Measurements from ENCODE around the gene FBXW4. TPM values are rescaled to one million over a fixed set of nuclear protein-coding genes. Genes with fewer than 3 reads are reported as not detected.
A peak's percentile ranks its signal among the peaks of the same experiment; 100 is the strongest.

FBXW4 gene
- total RNA-seq, 1 experiment from 2014 or later, result 15.7 TPM

DNA sequence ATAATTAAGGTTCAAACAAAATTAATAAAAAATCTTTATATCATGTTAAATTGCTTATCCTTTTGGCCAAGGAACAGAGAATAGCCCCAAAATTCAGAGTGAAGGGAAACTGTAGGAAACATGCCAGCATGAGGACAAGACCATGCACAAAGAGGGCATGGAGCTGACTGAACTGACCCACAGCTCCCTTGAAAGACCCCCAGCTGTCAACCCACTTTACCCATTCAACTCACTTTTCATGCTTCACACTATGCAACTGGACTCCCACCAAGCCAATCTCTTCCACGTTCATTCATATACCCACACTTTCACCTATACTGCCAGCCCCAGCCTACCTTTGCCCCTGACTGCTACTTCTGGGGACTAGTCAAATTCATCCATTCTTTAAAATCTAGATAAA, 10.2 kb downstream of the FBXW4 start:
- BruUV-seq (replicated peaks), result no TSS peak
- Mint-ChIP-seq H3K36me3 (ENCODE audit: insufficient read depth, unreplicated experiment) (no peaks in the 10 kb centered on the region), H3K4me3 (ENCODE audit: low read depth, unreplicated experiment) (no peak overlapping the region), H3K4me1 (ENCODE audit: low read depth, unreplicated experiment) (peaks cover 7% of the 10 kb centered on the region), H3K27me3 (ENCODE audit: unreplicated experiment) (no peaks in the 10 kb centered on the region), H3K9me3 (ENCODE audit: low read depth, unreplicated experiment) (no peaks in the 10 kb centered on the region), H3K27ac (ENCODE audit: unreplicated experiment) (no peak overlapping the region)
- intact Hi-C loops (cut with micrococcal nuclease; ENCODE audit: unreplicated experiment), result no loop called here
- TF ChIP-seq, protein P1, sequence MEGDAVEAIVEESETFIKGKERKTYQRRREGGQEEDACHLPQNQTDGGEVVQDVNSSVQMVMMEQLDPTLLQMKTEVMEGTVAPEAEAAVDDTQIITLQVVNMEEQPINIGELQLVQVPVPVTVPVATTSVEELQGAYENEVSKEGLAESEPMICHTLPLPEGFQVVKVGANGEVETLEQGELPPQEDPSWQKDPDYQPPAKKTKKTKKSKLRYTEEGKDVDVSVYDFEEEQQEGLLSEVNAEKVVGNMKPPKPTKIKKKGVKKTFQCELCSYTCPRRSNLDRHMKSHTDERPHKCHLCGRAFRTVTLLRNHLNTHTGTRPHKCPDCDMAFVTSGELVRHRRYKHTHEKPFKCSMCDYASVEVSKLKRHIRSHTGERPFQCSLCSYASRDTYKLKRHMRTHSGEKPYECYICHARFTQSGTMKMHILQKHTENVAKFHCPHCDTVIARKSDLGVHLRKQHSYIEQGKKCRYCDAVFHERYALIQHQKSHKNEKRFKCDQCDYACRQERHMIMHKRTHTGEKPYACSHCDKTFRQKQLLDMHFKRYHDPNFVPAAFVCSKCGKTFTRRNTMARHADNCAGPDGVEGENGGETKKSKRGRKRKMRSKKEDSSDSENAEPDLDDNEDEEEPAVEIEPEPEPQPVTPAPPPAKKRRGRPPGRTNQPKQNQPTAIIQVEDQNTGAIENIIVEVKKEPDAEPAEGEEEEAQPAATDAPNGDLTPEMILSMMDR (IDR thresholded peaks at IDR 0.05; ENCODE audit: unreplicated experiment), result no peak
- CTCF ChIA-PET, result no interaction called here
- DNase-seq, result no peak

DNA sequence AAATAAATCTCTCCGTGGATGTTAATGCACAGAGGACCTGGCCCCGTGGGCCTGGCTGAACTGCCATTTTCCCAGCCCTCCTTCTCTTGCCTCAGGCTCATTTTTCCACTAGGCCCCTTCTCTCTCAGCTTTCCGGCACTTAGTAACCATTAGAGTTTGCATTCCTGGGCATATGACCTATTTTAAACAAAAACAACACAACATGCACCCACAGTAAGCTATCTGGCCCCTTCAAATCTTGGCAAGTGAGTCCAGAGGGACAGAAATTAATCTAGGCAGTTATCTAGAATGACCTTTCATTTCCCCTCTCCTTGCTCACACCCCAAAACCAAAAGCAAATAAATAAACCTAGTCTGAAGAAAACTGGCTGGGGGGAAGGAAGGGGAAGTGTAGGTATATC, 11.7 kb downstream of the FBXW4 start:
- H3K9me3 Mint-ChIP-seq (ENCODE audit: low read depth, unreplicated experiment), result no peaks in the 10 kb centered on the region
- no peaks in the 10 kb centered on the region for H3K27me3 Mint-ChIP-seq (ENCODE audit: unreplicated experiment)
- DNase-seq, result no peak
- BruUV-seq (replicated peaks), result no TSS peak
- H3K27ac Mint-ChIP-seq (ENCODE audit: unreplicated experiment), result no peak overlapping the region
- no peaks in the 10 kb centered on the region for H3K36me3 Mint-ChIP-seq (ENCODE audit: insufficient read depth, unreplicated experiment)
- H3K4me3 Mint-ChIP-seq (ENCODE audit: low read depth, unreplicated experiment), result no peak overlapping the region
- peaks cover 7% of the 10 kb centered on the region for H3K4me1 Mint-ChIP-seq (ENCODE audit: low read depth, unreplicated experiment)
- intact Hi-C loops (cut with micrococcal nuclease; ENCODE audit: unreplicated experiment), result no loop called here
- CTCF ChIA-PET, result no interaction called here
- TF ChIP-seq, protein P1 (IDR thresholded peaks at IDR 0.05; ENCODE audit: unreplicated experiment), result no peak

DNA sequence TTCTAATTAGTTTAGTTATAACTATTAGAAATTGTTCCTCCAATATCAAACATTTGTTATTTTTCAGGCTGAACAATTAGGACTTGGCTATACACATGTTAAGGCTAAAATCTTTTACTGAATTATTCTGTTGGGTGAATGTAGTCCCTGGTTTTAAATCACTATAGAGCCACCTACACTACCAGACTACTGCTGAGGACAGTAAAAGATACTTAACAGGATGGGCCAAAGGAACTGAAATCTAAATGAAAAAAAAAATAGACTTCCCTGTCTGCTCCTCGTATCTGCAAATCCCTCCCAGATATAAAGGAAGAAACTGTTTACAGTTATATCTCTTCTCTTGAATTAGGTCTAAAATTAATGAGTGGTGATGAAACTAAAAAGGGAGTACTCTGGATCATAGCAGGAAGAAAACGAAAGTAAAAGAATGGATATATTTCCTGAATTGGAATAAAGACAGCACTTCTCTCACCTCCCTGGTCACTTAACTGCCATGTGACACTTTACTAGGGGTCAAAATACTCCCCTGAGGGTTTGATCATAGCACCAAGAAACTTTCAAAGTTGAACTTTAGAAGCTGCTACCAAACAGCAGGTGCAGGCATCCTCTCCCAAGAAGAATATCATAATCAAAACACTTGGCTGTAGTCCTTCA, 12.7 kb downstream of the FBXW4 start:
- Mint-ChIP-seq H3K9me3 (ENCODE audit: low read depth, unreplicated experiment) (no peaks in the 10 kb centered on the region), H3K27me3 (ENCODE audit: unreplicated experiment) (no peaks in the 10 kb centered on the region), H3K4me3 (ENCODE audit: low read depth, unreplicated experiment) (peak overlapping the region; percentile 24), H3K4me1 (ENCODE audit: low read depth, unreplicated experiment) (peaks cover 7% of the 10 kb centered on the region), H3K27ac (ENCODE audit: unreplicated experiment) (no peak overlapping the region), H3K36me3 (ENCODE audit: insufficient read depth, unreplicated experiment) (no peaks in the 10 kb centered on the region)
- BruUV-seq (replicated peaks), result no TSS peak
- DNase-seq, result no peak
- TF ChIP-seq, protein P1 (IDR thresholded peaks at IDR 0.05; ENCODE audit: unreplicated experiment), result no peak
- intact Hi-C loops (cut with micrococcal nuclease; ENCODE audit: unreplicated experiment), result no loop called here
- CTCF ChIA-PET, result interaction anchor here (0.7 kb wide), 1 partner anchor 38 kb away, joined by 3 read pairs; no protein-coding TSS in a partner anchor

DNA sequence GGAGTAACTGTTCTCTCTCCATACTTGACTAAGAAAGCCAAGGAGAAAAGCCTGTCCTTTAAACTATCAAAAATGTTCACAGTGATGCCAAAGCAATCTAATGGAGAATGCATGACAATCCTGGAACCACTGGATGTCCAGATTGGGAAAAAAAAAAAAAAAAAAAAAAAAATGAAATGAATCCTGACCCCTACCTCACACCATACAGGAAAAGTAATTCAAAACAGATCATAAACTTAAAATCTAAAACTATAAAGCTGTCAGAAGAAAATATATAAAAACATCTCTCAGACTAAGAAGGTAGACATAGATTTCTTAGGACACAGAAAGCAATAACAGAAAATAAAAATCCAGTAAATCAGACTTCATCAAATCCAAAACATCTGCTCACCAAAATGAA, 18.4 kb downstream of the FBXW4 start:
- Mint-ChIP-seq H3K36me3 (ENCODE audit: insufficient read depth, unreplicated experiment) (no peaks in the 10 kb centered on the region), H3K9me3 (ENCODE audit: low read depth, unreplicated experiment) (peaks cover 3% of the 10 kb centered on the region), H3K27me3 (ENCODE audit: unreplicated experiment) (no peaks in the 10 kb centered on the region), H3K4me3 (ENCODE audit: low read depth, unreplicated experiment) (no peak overlapping the region), H3K27ac (ENCODE audit: unreplicated experiment) (no peak overlapping the region), H3K4me1 (ENCODE audit: low read depth, unreplicated experiment) (no peaks in the 10 kb centered on the region)
- TF ChIP-seq, protein P1 (IDR thresholded peaks at IDR 0.05; ENCODE audit: unreplicated experiment), result no peak
- DNase-seq, result no peak
- CTCF ChIA-PET, result no interaction called here
- intact Hi-C loops (cut with micrococcal nuclease; ENCODE audit: unreplicated experiment), result no loop called here
- no TSS peak for BruUV-seq (replicated peaks)
